GM23248 (cell line): ENCODE measurements around the gene RPL29.

Experiments
- EZH2 ChIP-seq: fragments of 200-600 bp; sonication (generic); IDR thresholded peaks from 2 replicates; pipeline ENCODE4 v1.6.1; 2018; ENCODE audit warnings: antibody characterized with exemption, mild to moderate bottlenecking; ENCODE audit not compliant: insufficient read depth, poor library complexity, severe bottlenecking
- EZH2phosphoT487 ChIP-seq: fragments of 200-600 bp; sonication (generic); IDR thresholded peaks from 2 replicates; pipeline ENCODE4 v1.6.1; 2018; ENCODE audit warnings: antibody characterized with exemption, moderate library complexity, mild to moderate bottlenecking, low read depth; ENCODE audit not compliant: insufficient read depth

DNA sequence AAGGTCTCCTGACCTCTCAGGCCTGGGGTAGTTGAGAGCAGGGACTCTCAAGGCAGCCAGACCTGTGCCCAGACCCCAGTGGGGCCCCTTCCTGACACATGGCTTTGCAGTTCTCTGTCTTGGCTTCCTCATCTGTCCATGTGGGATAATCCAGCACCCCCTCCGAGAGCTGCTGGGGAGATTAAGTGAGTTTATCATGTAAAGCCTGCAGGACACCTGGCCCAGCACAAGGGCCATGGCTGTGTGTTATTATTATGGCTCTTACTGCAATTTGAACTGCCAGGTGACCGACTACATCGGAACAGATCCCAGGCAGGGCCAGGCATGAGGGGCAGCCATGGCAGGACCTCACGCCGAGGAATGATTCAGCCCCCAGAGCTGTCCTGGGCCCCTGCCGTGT, 48.1 kb upstream of the RPL29 start:
- TF ChIP-seq EZH2, result no peak
- TF ChIP-seq EZH2phosphoT487, result no peak
